SKM-1 (cell line): Measurements from ENCODE around the gene RSAD1.

Source experiments
- DNase-seq: peaks from one replicate; lab custom pipeline; 2025; ENCODE audit not compliant: unreplicated experiment; lab: John Stamatoyannopoulos, UW

RSAD1 gene

DNA sequence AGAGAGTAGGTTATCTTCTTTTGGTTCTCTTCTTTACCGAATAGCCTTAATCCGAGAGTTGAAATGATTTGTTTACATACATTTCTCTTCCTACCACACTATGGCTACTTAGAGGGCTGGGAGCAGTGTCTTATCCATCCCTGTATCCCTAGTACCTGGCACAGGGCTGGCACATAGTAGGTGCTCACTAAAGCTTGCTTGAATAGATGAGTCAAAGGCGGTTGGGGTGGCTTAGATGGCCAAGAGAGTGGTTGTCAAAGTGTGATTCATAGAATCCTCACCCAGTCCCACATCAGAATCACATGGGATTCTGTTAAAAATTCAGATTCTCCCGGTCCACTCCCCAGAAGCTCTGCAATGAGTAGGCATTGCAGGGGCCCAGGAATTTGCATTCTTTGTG is 21.0 kb upstream of the RSAD1 start:
- DNase-seq, result no peak

DNA sequence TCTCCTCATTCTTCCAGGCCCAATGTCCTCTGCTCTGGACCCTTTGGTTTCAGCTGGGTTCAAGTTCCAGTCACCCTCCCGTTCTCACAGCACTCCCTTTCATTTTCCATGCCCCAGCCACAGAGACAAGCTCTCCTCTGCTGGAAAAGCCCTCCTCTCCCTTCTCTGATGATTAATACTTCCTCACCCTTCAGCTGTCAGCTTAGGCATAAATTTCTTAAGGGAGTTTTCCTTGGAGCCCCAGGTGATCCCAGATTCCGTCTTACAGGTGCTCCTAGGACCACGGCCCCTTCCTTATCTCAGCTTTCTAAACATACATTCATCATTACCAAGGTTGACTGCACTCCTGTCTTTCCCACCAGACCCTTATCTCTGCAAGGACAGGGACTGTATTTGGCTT is 20.4 kb upstream of the RSAD1 start:
- no peak for DNase-seq

DNA sequence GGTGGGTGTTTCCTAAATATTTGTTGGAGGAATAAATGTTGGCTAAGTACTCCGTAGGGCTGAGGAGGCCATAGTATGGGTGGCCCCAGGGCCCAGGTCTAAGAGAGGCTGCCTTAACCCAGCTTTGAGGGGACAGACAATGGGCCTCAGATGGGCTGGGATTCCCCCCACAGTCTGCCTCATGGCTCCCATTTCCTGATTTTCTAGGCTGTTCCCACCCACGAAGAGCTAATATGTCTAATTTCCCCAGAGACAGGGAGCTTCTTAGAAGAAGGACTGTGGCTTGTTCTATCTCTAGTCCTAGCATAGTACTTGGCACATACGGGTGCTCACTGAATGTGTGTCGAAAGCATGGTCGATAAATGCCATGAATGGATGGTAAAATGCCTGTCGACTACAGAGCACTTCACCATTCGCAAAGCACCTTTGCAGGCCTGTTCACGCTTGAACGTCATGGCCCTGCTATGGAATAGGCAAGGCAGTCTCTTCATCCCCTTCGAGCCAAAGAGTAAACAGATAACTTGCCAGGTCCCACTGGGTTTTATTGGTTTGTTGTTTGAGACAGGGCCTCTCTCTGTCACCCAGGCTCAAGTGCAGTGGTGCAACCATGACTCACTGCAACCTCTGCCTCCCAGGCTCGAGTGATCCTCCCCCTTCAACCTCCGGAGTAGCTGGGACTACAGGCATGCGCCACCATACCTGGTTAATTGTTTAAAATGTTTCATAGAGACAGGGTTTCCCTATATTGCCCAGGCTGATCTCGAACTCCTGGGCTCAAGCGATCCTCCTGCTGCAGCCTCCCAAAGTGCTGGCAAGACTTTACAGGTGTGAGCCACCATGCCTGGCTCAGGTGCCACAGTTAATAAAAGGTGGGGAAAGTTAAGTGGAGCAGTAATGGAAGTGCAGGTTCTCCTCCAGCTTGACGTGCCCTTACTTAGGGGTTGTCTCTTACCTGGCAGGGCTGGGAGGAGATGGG is 19.7 kb upstream of the RSAD1 start:
- no peak for DNase-seq

DNA sequence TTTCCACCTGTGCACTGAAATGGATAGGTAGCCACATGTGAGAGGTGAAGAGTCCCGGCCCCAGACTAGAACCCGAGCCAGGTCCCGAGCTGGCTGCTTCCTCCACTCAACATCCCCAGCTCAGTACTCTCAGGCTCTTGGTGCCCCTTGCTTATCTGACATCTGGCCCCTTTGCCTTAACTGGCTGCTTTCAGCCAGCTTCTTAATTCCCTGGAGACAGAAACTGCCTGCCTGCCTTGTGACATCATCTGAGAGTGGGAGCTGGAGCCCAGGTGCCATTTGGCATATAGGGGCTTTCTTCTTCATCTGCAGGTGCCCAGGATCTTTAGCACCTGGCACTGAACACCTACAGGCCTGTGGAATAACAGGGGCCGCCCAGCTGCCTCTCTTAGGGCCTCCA is 18.9 kb upstream of the RSAD1 start:
- no peak for DNase-seq

DNA sequence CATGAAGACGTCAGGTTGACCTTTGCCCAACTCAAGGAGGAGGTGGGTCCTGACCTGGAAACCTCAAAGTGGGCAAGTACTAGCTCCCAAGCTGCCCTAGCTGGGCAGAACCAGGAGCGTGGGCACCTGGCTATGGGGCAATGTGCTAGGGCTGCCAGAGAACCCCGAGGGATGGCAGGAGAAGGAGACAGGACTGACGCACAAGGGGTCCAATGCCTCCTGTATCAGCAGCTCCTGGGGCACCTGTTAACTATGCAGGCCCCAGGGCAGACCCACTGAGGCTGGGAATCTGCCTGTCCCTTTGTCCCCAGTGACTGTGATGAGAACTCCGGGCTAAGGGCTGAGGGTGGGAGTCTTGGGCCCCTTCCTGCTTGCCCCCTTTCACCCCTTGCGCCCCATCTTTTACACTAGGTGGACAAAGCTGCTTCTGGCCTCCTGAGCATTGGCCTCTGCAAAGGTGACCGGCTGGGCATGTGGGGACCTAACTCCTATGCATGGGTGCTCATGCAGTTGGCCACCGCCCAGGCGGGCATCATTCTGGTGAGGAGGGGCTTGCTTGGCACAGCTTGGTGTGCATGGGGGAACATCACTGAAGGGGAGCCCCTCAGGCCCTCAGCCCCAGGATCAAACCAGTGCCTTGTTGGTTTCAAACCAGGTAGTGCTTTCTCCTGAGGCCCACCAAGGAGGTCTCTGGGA is 17.7 kb upstream of the RSAD1 start:
- DNase-seq, result no peak

DNA sequence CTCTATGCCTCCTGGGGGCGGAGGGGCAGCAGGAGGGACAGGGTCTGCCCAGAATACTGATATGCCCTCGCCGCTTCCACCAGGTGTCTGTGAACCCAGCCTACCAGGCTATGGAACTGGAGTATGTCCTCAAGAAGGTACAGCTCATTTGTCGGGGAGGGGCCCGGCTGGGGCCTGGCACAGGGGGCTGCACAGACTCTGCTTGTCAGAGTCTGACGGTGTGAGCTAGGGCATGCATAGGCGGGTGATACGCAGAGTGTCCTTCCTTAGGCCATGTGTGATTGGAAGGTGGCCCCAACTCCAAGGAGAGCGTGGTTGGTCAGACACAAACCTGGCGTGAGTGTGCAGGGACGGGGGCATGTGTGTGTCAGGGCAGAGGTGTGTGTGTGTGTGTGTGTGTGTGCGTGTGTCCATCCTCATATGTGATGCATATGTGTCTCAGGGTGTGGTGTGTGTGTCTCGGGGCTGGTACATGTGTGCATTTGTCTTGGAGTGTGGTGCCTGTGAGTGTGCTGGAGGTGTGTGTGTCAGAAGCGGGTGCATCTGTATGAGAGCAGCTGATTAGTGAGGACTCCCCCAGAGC is 17.0 kb upstream of the RSAD1 start:
- no peak for DNase-seq

DNA sequence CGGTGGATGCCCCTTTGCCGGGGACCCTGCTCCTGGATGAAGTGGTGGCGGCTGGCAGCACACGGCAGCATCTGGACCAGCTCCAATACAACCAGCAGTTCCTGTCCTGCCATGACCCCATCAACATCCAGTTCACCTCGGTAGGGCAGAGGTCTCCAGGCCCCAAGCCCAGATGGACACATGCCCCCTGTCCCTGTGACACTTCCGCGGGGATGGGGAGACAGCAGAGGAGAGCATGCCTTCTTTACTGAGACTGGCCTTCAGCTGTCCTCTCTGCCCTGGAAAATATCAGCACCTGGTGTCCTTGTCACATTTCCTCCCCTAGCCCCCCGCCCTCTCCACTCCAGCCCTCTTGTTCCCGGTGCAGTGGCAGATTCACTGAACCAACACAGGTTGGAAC is 16.2 kb upstream of the RSAD1 start:
- DNase-seq, result no peak

DNA sequence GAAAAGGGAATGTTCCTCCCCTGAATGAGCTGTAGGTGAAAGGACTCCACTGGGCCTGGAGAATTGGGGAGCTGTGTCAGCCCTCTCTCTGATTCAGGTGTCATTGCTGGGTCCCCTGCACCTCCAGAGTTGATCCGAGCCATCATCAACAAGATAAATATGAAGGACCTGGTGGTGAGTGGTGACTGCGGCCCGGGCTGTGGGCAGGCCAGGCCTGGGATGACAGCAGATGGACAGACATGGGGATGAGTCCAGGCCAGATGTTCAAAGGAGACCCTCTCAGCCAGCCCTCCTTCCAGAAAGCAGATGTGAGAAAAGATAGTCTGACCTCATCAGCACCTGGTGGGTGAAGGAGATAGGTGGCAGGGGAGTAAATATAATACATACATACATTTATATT is 14.5 kb upstream of the RSAD1 start:
- no peak for DNase-seq

DNA sequence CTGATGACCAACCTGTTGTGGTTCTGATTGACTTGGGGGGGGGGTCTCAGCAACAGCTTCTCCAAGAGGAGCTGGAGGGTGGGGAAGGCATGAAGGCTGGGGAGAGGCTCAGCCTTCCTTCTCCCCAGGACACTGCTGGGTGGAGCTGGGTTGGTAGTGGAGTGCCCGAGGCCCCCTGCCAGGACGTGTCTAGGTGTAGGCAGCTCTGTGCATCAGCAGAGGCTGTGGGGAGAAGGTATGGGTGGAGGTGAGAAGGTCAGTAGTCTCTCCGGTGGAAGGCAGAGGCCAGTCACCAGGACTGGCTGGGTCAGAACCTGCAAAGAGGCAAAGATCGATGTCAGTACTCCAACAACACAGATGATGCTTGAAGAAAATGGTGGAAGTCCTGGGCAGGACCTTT is 13.9 kb upstream of the RSAD1 start:
- DNase-seq, result no peak

DNA sequence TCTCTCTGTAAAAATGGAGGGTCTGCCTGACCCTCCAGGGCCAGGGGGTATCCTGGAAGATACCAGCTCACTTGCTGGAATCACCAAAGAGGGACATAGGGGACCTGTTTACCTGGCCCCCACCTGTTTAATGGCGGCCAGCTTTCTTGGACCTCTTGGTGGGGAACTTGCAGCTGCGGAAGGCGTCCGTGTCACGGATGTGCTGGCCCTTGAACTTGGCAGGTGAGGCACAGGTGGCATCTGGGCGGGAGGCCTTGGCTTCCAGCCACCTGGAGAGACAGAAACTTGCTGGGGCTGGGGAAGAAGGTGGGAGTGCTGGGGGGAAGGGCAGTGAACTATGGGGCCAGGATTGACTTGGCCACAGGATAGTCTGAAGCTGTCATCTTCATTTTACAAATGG is 13.5 kb upstream of the RSAD1 start:
- no peak for DNase-seq

DNA sequence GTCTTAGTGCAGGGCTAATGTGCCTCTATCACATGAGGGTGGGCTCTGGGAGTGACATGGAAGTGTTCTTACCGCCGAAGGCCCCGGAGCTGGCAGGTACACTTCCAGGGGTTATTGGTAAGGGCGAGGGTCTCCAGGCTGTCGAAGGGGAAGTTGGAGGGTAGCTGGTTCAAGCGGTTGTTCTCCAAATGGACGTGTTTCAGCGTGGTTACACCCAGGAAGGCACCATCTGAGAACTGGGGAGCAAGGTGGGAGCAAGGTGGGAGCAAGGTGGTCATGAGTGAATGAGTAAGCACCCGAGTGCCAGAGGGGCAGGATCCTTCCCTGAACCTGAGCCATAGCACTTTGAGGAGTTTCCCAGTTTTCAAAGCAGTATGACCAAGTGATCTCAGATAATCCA is 13.0 kb upstream of the RSAD1 start:
- DNase-seq, result no peak

DNA sequence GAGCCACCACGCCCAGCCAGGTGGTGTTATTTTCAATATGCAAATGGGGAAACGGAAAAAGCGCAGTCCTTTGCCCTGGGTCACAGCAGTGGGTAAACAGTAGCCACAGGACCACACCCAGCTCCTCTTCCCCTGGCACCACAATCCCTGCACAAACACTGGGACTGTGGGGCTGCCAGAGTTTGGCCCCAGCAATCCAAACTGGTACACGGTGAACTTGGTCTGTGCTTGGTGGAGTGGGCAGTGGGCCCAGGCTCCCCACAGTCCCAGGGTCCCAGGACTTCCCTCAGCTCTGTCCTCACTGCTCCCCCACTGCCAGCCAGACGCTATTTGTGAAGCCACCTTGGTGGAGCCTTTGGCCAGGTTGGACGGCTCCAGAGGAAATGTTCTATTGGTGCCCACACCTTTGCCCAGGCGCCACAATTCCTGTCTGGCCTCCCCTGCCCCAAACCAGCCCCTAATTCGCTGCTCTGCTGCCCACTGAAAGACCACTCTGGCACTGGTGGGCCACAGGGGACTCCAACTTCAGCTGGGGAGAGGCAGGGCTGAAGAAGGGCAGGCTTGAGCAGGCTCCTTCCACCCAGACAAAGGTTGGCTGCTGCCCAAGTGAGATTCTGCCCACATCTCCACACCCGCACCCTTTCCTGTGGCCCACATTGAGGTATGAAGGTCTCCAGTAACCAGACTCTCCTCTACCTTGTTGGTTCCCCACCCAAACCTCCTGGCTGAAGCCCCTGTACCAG is 12.1 kb upstream of the RSAD1 start:
- DNase-seq, result no peak

DNA sequence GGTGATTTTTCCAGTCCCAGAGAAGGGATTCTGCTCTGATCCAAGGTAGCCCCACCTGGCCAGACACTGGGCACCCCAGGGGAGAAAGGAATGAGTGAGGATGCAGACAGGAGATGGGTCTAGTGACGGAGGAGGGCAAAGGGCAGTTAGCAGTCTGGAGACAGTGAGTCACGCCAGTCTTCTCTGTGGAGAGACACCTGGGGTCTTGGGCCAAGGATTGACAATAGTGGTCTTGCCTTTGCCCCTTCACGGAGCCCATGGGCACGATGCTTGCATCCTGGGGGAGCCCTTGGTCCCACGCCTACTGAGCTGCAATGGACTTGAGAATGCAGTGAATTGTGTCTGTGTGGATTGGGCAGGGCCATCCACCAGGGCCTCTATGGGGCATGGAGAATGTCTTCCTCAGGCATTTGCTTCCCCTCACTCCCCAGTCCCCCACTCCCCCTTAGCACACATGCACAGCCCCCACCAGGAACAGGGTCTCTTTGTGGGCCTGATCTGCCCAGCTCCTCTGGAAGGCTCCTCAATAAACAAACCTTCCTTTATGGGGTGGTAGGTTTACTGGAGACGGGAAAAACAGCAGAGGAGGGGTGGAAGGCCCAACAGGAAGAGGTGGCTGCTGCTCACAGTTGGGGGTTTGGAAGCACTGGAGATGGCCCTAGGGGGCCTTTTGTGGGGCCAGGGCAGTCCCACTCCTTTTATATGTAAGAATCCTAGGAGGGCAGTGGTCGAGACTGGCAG is 11.4 kb upstream of the RSAD1 start:
- DNase-seq, result no peak

DNA sequence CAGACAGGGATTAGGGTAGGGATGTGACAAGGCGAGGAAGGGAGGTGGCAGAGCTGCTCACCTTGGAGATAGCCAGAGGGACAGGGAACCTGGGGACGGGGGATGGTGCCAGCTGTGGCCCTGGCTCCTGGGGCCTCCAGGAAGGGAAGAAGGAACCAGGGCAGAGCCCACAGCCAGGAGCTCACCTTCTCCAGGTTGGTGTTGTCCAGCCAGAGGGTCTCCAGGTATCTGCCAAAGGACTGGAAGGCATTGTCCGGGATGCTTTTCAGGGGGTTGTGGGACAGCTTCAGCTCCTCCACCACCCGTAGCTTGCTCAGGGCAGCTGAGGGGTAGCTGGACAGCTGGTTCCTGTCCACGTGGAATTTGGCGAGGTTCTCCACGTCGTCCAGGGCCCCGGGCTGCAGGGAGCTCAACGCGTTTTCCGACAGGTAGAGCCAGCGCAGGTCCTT is 10.8 kb upstream of the RSAD1 start:
- DNase-seq, result no peak

DNA sequence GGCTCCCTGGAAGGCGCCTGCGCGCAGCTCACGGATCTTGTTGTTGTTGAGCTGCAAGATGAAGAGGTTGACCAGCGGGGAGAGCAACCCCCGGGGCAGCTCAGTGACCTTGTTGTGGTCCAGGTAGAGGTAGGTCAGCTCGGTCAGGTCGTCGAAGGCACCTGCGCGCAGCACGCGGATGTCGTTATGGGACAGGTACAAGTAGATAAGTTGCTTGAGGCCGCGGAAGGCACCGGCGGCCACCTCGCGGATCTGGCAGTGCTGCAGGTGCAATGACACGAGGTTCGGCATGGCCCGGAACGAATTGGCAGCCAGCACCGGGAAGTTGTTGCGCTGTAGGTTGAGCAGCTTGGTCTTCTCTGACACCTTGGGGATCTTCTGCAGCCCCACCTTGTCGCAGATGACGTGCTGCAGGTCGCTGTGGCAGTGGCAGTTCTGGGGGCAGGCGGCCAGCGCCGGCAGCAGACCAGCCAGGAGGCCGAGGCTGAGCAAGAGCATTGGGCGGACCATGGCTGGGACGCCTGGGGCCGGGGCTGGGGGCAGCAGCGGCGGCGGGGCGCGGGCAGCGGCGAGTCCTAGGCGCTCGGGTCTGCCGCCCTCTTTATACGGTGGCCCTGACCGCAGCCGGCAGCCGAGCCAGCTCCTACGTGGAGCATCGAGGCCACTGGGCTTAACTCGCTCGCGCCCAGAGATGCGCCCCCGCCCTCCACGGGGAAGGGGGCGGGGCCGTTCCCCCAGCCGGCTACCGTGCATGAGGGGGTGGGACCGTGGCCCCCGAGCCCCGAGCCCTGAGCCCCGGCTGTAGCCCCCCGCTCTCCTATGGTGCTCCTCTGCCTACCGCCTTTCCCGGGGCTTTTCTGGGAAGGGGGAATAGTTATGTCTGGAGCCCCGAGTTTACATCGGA is 10.1 kb upstream of the RSAD1 start, which contains the start of gene CHAD:
Gene CHAD, minus strand, starts transcription at position 577 of the 904 bp plus-strand sequence. Its CDS starts 67 bp downstream, at position 510.
- DNase-seq, result no peak

DNA sequence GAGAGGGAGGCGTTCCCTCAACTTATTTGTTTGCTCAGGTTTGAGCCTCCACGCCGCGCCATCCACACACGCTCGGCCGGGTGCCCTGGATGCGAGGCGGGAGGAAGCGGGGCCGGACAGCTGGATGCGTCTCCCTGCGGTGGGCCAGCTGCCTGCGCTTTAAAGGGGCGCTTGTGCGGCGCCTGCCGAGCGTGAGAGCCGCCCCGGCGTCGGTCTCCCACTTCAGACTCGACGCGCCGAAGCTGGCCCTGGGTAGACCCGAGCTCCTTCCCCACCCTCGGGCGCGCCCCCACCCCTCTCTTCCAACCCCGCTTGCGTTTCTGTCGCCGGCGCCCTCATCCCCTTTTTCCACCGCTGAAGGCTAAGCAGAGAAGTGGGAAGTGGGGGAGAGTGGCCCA is 9.5 kb upstream of the RSAD1 start:
- DNase-seq, result no peak

DNA sequence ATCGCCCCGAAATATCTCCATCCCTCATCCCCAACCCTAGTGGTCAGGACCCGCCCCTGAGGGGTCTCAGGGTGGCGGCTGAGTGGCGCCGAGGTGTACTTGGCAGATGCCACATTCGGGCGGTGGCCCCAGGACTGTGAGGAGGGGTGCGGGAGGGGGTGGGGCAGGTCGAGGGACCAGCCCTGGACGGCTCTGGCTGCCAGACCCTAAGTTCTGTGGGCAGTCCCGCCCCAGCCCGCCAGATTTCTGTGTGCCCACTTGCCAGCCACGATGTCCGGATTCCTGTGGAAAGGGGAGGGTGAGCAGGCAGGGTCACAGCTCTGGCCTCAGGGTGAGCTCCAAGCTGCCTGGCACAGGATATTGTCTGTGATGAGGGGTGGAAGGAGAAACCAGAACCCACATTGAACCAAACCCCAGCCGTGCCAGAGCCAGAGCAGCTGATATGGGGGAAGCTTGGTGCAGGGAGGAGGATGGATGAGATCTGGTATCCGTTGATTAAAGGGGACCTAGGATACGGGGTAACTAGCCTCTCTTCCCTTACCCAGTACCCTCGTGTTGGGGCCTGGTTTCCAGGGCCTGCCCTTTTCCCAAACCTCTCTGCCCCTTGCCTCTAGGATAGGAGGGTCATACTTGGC is 8.9 kb upstream of the RSAD1 start:
- no peak for DNase-seq

DNA sequence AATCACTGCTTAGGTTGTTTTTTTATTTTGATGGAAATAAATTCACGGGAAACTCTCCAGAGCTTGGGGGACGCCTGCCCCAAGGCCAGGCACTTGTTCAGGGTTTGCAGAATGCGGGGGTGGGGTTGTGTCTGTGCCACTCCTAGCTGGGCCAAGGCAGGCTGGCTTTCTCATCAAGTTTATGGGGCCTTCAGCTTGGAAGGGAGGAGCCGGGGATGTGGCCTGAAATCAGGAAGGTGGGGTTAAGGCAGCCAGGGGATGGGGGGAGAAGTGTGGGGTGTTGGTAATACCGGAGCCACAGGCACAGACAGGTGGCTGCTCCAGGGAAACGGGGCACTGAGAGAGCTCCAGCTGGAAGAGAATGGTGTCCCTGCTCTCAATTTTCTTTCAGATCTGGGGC is 8.2 kb upstream of the RSAD1 start:
- no peak for DNase-seq
